CD4-positive, alpha-beta T cell treated with Interleukin-17A for 4 hours (primary cell): Measurements from ENCODE around the gene QSOX1.

ENCODE experiments used
- DNase-seq: peaks from one replicate; pipeline ENCODE4 v3.0.0-alpha.2; 2020; ENCODE audit warnings: mixed read lengths

Gene QSOX1

DNA sequence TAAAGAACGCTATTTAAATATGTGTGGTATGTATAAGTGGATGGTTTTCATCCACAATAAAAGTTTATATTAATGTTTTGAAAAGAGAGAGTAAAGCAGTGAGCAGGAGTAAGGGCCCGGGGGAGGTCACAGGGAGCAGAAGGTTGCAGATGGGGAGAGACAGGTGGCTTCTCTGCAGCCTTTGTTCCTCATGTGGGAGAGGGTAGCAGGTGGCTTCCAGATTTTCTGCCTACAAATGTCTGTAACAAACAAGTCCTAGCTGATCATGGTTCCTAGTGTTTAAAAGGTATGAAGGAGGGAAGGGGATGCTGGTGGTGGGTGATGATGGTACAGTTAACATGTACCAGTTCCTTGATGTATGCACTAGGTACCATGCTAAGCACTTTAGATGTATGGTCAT, 18.8 kb downstream of the QSOX1 start:
- DNase-seq = no peak

DNA sequence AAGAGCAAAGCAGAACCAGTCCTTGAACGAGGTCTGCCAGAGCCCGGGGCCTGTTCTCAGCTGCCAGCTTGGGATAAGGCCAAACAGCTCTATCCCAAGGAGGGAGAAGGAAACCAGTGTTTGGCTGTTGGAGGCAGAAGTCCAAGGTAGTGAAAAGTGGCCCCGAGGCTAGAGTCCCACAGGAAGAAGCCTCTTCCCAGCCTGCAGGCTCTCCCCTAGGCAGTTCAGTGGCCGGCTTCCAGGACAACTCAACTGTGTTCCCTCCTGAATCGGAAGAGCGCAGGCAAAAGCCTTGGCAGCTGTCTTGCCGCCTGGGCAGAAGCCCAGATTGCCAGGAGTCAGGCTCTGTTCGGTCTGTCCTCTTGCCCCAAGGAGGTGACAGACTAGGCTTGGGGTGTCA, 19.3 kb downstream of the QSOX1 start:
- no peak for DNase-seq

DNA sequence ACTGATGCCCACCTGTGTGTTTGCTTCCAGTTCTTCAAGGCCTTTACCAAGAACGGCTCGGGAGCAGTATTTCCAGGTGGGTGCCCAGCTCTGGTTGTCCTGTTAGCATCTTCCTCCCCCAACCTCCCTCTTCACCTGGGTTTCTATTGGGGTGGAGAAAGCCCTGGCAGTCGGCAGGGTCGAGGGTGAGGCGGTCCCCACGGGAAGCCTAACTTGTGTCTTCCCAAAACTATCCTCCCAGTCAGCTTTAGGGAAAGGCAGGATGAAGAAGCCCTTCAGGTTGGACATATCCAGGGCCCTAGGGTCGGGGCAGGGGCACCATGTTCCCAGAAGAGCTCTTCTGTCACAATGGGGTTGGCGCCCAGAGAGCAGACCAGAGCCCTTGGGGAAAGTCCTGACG, 20.6 kb downstream of the QSOX1 start:
- DNase-seq = no peak

DNA sequence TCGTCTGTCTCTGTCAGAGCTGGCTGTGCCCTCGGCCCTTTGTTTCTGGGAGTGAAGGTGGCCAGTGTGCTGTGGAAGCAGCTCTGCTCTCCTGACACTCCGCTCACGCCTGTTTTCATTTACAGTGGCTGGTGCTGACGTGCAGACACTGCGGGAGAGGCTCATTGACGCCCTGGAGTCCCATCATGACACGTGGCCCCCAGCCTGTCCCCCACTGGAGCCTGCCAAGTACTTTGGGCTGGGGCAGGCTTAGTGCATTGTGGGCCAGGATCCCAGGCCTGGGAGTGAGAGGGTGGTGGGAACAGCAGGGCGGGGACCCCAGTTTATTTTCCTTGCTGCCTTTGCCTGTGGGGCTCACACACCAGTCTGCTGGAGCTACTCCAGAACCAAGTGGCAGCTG, 21.1 kb downstream of the QSOX1 start:
- DNase-seq = no peak

DNA sequence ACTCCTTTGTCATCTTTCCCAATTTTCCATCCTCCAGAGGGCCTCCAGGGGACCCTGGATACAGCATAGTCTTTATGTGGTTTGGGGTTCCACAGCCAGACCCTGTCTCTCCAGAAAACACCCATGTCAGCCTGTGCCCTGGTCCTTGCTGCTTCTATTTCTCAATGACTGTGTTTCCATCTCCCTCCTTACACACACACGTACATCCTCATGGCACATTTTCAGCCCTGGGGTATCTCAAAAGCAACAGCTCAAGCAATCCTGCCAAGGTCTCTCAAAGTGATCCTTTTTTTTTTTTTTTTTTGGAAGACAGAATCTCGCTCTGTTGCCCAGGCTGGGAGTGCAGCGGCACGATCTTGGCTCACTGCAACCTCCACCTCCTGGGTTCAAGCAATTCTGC, 22.3 kb downstream of the QSOX1 start:
- no peak for DNase-seq

DNA sequence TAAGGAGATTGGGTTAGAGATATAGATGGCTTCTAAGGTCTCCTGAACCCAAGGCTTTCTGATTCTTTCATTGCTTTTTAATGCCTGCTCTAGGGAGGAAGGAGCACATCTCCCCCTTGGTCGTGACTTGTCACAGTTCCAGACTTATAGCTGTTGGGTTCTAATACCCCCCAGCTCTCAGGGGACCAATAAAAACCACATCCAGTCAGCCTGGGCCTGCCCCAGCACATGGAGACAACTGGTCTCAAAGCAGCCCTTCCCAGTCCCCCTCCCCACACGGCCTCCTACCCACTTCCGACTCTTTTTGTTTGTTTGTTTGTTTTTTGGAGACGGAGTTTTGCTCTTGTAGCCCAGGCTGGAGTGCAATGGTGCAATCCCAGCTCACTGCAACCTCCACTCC, 23.3 kb downstream of the QSOX1 start:
- no peak for DNase-seq

DNA sequence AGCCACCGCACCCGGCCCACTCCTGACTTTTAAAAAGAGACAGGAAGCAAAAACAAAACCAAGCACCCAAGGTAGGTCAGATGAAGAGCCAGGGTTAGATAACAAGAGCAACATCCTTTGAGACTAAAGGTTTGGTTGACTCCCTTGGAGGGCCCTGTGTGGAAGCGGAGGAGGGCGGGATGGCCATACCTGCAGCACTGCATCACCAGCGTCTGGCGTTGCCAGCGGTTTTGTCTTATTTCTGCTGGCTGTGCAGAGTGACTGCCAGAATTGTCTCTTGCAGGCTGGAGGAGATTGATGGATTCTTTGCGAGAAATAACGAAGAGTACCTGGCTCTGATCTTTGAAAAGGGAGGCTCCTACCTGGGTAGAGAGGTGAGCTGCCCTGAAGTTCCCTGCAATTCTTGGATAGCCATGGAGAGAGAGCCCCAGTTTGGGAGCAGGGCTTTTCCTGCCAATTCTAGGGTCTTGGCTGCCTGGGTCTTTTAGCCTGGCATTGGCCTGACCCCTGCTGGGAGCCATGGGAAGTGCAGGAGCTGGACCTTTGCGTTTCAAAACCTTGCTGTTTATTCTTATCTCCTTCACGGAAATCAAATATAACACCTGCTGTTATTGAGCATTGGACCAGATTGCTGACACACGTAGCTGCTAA, 24.0 kb downstream of the QSOX1 start:
- peak; percentile 75 for DNase-seq

DNA sequence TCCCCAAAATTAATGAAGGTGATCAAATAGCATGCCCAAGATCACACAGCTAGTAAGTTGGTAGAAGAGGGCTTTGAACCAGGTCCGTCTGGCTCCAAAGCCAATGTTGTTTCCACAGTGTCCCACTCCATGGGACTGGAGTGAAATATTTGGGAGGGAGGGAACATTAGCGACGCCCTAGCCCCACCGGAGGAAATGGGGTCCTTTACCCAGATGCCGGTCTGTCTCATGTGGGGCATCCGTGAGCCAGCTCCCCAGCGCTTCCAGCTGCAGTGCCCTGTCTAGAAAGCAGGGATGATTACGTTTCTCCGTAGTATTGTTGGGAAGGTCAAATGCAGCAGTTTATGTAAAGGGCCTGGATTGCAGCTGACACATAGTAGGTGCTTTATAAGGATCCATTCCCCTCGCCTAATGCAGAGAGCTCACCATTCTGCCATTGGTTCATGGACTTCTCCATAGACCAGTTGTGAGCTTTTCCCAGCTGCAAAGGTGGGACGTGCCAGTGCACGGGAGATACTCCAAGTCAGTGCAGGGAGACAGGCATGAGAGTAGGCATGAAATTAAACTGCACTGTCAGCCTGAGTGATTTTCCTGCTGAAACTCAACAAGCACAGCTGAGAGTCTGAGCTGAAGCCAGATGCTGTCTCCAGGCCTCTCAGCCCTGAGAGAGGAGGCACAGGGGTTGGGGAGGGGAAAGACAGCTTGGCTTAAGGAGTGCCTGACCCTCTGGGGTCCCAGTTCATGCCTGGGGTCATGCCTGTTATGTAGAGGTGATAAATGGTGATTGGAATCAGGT, 24.7 kb downstream of the QSOX1 start:
- DNase-seq = no peak

DNA sequence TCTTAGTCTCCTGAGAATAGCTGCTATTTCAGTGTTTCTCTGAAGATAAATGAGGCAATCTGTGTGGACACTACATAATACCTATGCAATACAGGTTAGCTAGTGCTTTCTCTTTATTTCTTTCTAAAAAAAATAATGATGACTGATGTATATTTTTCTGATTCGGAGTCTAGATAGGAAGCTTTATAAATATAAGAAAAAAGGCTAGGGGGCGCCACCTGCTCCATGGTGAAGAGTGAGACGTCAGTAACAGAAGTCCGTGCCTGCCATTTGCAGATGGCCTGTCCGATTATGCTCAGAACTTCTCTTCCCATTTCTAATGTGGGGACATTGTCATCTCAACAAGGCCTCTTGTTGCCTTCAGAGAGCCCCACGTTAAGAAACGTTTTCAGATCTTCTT, 26.4 kb downstream of the QSOX1 start:
- DNase-seq = peak; percentile 34

DNA sequence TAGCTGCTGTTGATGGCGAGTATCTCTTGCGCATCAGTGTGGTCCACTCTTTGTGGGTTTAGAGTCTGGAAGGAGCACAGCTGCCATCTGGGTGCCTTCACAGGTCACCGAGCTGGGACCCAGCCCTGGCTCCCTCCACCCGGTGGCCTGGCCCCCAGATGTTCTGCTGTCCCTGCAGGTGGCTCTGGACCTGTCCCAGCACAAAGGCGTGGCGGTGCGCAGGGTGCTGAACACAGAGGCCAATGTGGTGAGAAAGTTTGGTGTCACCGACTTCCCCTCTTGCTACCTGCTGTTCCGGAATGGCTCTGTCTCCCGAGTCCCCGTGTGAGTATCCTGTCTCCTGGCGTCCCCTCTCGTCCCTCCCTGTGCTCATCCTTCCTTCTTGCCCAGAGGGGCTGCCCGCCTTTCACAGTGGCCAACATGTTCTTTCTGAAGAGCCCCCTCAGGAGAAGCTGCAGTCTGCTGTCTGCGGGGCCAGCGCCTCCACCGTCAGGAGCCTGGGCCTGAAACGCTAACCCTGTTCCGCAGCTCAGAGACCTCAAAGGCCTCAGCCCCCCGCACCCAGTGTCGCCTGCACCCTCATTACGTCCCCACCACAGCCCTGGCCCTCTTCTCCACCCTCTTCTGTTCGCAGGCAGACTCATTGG, 27.4 kb downstream of the QSOX1 start:
- DNase-seq = no peak

DNA sequence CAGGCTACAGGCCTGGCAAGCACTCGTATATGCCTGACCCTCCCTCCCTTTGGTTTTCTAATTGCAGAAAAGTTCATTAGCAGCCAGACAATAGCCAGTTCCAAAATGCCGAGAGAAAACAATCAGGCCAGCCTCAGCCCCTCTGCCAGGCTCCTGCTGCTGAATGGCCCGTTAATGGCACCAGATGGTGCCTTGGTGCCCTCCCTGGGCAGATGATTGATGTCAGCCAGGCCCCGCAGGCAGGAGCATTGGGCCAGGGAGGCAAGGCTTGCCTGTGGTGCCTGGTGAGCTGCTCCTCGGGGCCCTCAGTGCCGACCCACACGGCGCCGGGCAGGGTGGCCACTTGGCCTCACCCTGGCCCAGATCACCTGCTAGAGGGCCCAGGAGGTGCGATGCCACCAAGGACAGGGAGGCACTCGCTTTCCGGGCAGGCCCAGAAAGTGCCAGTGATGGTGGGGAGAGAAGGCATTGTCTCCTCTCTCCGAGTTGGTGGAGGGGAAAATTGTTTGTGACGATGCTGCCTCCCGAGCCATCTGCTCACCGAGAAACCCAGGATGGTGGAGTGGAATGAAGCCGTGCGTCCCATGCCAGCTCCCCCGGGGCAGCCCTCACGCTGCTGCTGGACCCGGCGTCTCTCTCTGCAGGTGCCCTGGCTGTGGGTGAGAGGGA, 28.1 kb downstream of the QSOX1 start:
- DNase-seq = no peak

DNA sequence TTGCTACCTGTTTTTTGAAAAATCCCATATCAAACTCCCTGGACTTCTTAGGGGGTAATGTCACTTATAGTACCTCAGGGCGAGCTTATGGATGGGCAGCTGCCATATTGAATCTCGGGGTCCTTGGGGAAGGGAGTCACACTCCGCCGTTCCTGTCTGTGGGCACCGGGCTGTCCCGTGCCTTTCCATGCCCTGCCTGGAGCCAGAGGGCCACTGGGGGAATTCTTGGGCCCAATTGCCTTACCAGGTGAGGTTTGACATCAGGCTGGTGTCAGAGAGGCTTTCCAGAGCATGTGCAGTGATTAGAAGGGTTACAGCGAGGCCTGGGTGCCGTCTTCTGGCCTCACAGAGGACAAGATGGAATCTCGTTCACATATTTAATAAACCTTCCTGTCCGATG, 28.8 kb downstream of the QSOX1 start:
- DNase-seq = no peak

DNA sequence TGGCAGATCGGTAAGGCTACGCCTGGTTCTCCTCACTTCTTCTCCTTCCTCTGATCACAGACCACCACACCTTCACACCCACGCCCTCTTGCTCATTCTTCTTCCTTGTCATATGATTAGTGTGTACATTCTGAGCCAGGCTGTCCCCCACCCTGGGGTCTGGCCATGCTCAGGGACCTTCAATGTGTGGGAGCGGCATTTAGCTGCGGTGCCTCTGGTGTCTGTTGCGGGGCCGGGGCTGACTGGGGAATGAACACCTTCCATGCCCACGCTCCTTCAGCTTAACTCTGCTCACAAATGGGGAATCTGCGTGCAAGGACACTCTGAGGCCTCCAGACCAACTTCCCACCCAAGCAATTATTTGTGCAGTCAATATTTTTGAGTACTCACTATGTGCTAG, 29.4 kb downstream of the QSOX1 start:
- DNase-seq = no peak

DNA sequence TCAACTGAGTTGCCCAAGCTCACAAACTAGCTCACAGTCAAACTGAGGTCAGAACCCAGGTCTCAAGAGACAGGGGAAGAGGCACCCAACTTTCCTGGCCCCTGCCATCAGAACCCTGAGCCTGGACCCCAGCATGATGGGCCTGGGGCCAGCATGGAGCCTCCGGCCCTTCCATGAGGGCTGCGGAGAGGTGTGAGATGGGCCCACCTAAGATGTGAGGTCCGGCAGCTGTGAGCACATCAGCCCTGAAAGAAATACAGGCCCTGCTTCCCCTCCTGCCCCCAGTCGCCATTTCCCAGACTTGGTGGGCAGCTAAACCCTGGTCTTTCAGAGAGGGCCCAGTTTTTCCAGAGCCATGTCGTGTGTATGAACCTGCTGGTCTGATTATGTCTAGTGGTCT, 30.6 kb downstream of the QSOX1 start:
- no peak for DNase-seq

DNA sequence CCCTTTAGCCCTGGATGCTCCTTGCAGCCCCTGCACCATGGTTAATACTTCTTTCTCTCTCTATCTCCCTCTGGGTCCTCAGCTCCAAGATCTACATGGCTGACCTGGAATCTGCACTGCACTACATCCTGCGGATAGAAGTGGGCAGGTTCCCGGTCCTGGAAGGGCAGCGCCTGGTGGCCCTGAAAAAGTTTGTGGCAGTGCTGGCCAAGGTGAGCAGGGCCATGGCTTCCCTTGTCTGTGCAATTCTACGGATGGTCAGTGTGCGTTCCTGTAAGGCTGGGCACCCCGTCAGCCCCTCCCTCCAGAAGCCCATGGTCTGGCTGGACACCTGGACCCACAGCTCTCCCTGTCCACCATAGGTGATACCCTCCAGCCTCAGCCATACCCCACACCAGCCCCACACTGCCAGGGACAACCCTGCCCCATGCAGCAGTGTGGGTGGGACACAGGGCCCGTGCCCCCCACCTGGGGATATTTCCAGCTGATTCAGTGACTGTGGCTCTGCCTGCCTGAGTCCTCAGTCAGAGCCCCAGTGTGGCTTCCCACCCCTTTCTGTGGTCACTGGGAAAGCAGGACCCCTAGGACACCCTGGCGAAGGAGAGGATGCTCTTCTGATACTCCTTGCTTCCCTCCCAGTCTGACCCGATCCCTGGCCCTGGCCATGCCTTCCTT, 31.4 kb downstream of the QSOX1 start:
- DNase-seq = no peak

DNA sequence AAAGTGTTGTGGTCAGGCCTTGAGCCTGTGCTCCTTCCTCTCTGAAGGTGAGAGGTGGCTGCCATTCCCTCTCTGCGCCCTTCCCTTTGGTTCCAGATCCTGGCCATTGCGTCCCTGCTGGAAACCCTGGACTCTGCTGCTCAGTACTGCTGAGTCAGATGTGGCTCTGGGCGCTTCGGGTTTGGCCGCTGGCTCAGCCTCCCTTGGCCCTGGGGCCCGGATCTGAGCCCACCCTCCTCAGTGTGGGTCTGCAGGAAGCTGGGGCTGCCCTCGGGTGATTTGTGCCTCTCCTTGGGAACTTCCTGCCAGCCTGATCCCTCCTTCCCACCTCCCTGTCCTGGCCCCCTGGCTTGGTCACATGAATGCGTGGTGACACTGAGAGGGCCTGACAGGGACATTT, 32.2 kb downstream of the QSOX1 start:
- no peak for DNase-seq

DNA sequence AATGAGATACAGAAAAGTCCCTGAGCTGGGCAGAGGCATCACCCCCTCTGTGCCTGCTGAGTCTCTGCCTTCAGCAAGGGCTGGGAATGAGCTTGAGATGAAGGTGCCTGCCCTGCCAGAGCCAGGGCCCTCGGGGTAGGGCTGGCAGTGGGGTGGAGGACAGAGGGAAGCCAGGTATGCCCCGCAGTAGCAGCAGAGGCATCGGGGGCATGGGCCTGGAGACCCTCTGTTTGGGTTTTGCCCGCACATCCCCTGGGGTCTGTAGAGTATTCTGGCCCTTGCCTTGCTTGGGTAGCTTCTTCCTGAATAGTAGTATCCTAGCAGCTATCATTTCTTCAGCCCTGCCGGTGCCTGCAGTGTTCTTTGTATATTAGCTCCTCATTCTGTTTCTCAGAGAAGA, 33.0 kb downstream of the QSOX1 start:
- DNase-seq = no peak

DNA sequence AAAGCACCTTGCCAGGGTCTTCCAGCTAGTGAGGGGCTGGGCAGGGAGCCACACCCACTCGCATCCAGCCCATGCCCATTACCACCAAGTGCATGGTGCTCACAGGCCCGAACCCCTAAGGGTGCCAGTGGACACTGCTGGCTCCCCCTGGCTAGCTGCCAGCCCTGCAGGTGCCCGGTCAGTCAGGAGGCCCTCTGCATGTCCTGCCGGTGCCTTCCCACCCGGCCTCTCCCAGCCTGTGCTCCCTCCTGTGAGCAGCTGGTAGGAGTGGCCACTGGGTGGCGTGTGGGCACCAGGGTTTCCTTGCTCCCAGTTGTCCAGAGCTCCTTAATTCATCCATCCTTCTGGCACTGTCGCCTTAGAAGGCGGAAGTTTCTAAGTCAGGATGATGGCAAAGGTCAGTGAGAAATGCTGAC, 33.4 kb downstream of the QSOX1 start:
- DNase-seq = no peak

DNA sequence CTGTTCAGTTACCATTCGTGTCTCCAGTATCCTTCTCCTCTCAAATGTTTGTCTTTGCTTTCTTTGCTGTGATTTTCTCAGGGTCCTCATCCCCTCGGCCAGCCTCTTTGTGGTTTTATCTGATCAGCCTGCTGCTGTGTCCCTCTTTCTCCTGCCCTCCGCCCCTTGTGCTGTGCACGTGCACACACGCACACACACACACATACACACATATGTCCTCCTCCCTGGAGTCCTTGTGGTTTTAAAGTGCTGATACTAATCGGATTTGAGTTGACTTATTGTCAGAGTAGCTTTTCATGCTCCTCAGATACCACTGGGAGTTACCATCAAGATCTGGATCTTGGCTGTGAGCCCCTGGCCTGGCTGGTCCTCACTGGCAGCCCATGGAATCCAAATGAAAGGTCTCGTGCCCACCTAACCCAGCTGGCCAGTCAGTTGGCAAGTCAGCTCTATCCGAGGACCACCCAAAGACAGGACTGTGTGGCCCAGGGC, 34.1 kb downstream of the QSOX1 start:
- no peak for DNase-seq

DNA sequence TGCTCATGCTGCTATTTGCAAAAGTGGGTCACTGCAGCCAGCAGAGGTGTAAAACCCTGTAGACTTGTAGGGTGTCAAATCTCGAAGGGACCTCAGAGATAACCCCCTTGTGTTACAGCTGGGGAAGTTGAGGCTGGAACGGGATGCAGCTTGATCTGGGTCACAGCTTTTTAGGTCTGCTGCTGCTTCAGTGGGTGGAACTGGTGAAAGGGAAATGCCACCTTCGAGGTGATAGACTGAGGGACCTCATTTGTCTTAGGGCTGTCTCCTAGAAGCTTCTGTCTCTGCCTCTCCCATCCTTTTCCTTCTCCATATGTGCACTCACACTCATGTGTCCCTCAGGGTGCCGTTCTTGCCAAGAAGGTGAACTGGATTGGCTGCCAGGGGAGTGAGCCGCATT, 35.4 kb downstream of the QSOX1 start:
- DNase-seq = no peak

DNA sequence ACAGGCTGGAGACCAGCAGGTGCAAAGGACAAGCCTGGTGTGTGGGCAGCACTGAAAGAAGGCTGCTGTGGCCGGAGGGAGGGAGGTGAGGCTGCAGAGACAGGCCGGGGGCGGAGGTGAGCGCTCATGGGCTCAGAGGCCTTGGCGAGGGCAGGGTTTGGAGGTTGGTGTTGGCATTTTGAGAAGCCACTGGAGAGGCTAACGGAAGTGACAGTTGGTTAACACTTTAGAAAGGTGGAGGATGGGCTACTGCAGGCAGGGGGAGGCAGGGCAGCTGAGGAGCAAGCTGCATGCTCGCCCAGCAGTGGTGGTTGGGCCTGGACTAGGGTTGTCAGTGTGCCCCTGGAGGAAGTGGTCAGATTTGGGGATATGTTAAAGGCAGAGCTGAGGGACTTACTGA, 37.5 kb downstream of the QSOX1 start:
- DNase-seq = no peak

DNA sequence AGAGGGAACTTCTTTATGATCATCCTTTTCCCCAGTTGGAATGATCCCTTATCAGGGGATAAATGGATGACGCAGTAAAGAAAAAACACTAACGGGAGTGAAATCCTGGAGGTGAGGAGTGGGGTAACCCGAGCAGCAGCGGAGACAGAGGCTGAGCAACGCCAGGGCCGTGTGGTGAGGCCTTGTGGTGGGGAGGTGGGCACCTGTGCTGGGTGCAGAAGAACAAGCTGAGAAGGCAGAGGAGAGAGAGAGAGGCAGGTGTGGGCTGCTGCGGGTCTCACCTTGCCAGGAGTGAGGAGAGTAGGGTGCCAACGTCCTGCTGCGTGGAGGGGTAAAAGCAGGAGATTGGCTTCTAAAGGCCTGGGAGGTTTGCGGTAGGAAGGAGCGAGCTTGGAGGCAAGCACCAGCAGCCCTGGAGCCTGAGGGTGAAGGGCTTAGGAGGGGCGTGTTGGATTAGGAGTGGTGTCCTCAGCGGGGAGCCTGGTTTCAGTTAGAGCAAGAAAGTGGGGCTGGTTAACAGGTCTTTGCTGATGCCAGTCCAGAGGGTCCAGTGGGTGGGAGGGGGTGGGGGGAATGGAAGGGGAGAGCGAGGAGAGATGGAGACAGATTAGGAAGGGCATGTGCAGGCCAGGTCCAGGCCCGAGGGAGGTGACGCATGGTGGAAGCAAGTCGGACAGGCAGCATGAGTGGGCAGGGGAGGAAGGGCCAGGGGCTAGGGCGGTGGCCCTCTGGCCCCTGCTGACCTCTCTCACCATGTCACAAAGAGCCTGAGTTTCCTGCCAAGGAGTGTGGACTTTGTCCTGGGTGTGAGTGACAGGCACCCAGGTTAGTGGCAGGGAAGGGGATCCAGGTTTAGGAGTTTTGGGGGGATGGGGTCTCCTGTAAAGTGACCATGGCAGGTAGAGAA, 38.7 kb downstream of the QSOX1 start:
- DNase-seq = no peak
